ENCODE results near the gene CDV3.

CDV3 gene

GRCh38 chr3:133570139-133570936 lies 3.1 kb upstream of the CDV3 start:
- no peak overlapping the region for H3K4me3 ChIP-seq (ENCODE audit: low read length)
- no peaks in the 10 kb centered on the region for H3K36me3 ChIP-seq (ENCODE audit: control insufficient read depth, insufficient read depth, low read length)
- no peak overlapping the region for H2BK15ac ChIP-seq (replicated peaks; ENCODE audit: low read depth)
- H3K27ac ChIP-seq (ENCODE audit: low read depth, low read length) = no peak overlapping the region
- no CpG with 5 or more reads among the region's 5 CpGs for WGBS (ENCODE audit: extremely low coverage, insufficient coverage, low lambda C conversion rate)
- H4K5ac ChIP-seq (ENCODE audit: low read length) = no peak overlapping the region
- H2BK120ac ChIP-seq (ENCODE audit: low read depth, low read length) = no peak overlapping the region
- no peak overlapping the region for H3K56ac ChIP-seq (ENCODE audit: low read length)
- H3K18ac ChIP-seq (ENCODE audit: low read length) = no peak overlapping the region
- no peaks in the 10 kb centered on the region for H3K4me1 ChIP-seq (ENCODE audit: control insufficient read depth, low read depth, low read length)
- H3K9ac ChIP-seq (ENCODE audit: low read length) = no peak overlapping the region
- no peaks in the 10 kb centered on the region for H3K27me3 ChIP-seq (ENCODE audit: insufficient read depth, low read length, poor library complexity)
- no peak overlapping the region for H3K4ac ChIP-seq (ENCODE audit: low read depth, low read length)
- H3K79me2 ChIP-seq (ENCODE audit: control insufficient read depth, insufficient read depth, low read length) = peaks cover 13% of the 10 kb centered on the region
- no peak overlapping the region for H4K8ac ChIP-seq (ENCODE audit: low read depth, low read length)
- no peak overlapping the region for H2BK5ac ChIP-seq (ENCODE audit: low read length)
- no peaks in the 10 kb centered on the region for H3K79me1 ChIP-seq (ENCODE audit: low read length)
- H2AK5ac ChIP-seq (ENCODE audit: low read length) = no peak overlapping the region
- no peak overlapping the region for H3K23ac ChIP-seq (ENCODE audit: low read length)
- no peak overlapping the region for H3K4me2 ChIP-seq (ENCODE audit: low read length)
- DNase-seq = peak; percentile 86

GRCh38 chr3:133570937-133571320 lies 2.6 kb upstream of the CDV3 start:
- WGBS (ENCODE audit: extremely low coverage, insufficient coverage, low lambda C conversion rate) = no CpG with 5 or more reads among the region's 2 CpGs
- Histone ChIP-seq H3K23ac (ENCODE audit: low read length) (no peak overlapping the region), H3K27ac (ENCODE audit: low read depth, low read length) (no peak overlapping the region), H3K18ac (ENCODE audit: low read length) (no peak overlapping the region), H3K27me3 (ENCODE audit: insufficient read depth, low read length, poor library complexity) (no peaks in the 10 kb centered on the region), H3K79me2 (ENCODE audit: control insufficient read depth, insufficient read depth, low read length) (peaks cover 17% of the 10 kb centered on the region), H3K79me1 (ENCODE audit: low read length) (no peaks in the 10 kb centered on the region), H3K4me1 (ENCODE audit: control insufficient read depth, low read depth, low read length) (no peaks in the 10 kb centered on the region), H3K4me3 (ENCODE audit: low read length) (no peak overlapping the region), H3K56ac (ENCODE audit: low read length) (no peak overlapping the region), H3K36me3 (ENCODE audit: control insufficient read depth, insufficient read depth, low read length) (no peaks in the 10 kb centered on the region), H4K8ac (ENCODE audit: low read depth, low read length) (no peak overlapping the region), H2AK5ac (ENCODE audit: low read length) (no peak overlapping the region), H2BK5ac (ENCODE audit: low read length) (no peak overlapping the region), H2BK120ac (ENCODE audit: low read depth, low read length) (no peak overlapping the region), H2BK15ac (replicated peaks; ENCODE audit: low read depth) (no peak overlapping the region), H3K4ac (ENCODE audit: low read depth, low read length) (no peak overlapping the region), H4K5ac (ENCODE audit: low read length) (no peak overlapping the region), H3K9ac (ENCODE audit: low read length) (no peak overlapping the region), H3K4me2 (ENCODE audit: low read length) (no peak overlapping the region)
- DNase-seq = no peak

GRCh38 chr3:133572158-133573053 lies 1.1 kb upstream of the CDV3 start:
- no peak overlapping the region for H2BK15ac ChIP-seq (replicated peaks; ENCODE audit: low read depth)
- H4K5ac ChIP-seq (ENCODE audit: low read length) = no peak overlapping the region
- peak; percentile 47 for DNase-seq
- no peak overlapping the region for H3K4me3 ChIP-seq (ENCODE audit: low read length)
- peak overlapping the region; percentile 4 for H3K27ac ChIP-seq (ENCODE audit: low read depth, low read length)
- H3K79me1 ChIP-seq (ENCODE audit: low read length) = no peaks in the 10 kb centered on the region
- peak overlapping the region; percentile 77 for H3K18ac ChIP-seq (ENCODE audit: low read length)
- no peaks in the 10 kb centered on the region for H3K4me1 ChIP-seq (ENCODE audit: control insufficient read depth, low read depth, low read length)
- H3K36me3 ChIP-seq (ENCODE audit: control insufficient read depth, insufficient read depth, low read length) = no peaks in the 10 kb centered on the region
- no peak overlapping the region for H3K4me2 ChIP-seq (ENCODE audit: low read length)
- no peak overlapping the region for H4K8ac ChIP-seq (ENCODE audit: low read depth, low read length)
- peak overlapping the region; percentile 51 for H3K56ac ChIP-seq (ENCODE audit: low read length)
- H2AK5ac ChIP-seq (ENCODE audit: low read length) = no peak overlapping the region
- no peak overlapping the region for H2BK120ac ChIP-seq (ENCODE audit: low read depth, low read length)
- no peak overlapping the region for H2BK5ac ChIP-seq (ENCODE audit: low read length)
- H3K27me3 ChIP-seq (ENCODE audit: insufficient read depth, low read length, poor library complexity) = no peaks in the 10 kb centered on the region
- H3K79me2 ChIP-seq (ENCODE audit: control insufficient read depth, insufficient read depth, low read length) = peaks cover 25% of the 10 kb centered on the region
- peak overlapping the region; percentile 18 for H3K9ac ChIP-seq (ENCODE audit: low read length)
- WGBS (ENCODE audit: extremely low coverage, insufficient coverage, low lambda C conversion rate) = no CpG with 5 or more reads among the region's 19 CpGs
- no peak overlapping the region for H3K23ac ChIP-seq (ENCODE audit: low read length)
- H3K4ac ChIP-seq (ENCODE audit: low read depth, low read length) = no peak overlapping the region

DNA sequence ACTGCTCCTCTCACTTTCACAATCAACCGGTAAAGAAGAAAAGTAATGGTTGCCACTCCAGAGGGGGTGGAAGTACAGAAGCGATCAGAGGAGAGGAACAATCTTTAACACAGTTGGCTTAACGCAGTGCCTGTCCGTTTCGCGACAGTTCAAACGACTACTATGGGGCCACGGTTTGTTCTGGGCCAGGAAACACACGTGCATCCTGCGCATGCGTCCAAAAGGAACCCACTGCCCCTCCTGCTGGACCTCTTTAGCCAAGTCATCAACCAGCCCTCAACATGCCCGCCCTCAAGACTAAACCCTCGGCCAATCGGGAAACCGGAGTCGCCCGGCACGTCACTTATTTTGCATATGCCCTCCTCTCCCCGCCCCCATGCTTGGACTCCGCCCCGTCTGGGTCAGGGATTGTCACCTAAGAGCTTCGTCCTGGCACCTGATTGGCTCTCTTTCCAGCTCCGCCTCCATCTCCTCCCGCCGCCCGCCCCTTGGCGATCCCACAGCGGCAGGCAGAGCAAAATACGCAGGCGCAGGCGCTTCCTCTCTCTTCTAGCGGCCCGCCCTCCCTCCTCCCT lies 345 bp upstream of the CDV3 start:
- no peaks in the 10 kb centered on the region for H3K4me1 ChIP-seq (ENCODE audit: control insufficient read depth, low read depth, low read length)
- H3K9ac ChIP-seq (ENCODE audit: low read length) = peak overlapping the region; percentile 18
- no peak overlapping the region for H3K23ac ChIP-seq (ENCODE audit: low read length)
- peak overlapping the region; percentile 77 for H3K18ac ChIP-seq (ENCODE audit: low read length)
- peaks cover 32% of the 10 kb centered on the region for H3K79me2 ChIP-seq (ENCODE audit: control insufficient read depth, insufficient read depth, low read length)
- H3K79me1 ChIP-seq (ENCODE audit: low read length) = no peaks in the 10 kb centered on the region
- H3K36me3 ChIP-seq (ENCODE audit: control insufficient read depth, insufficient read depth, low read length) = no peaks in the 10 kb centered on the region
- H2BK15ac ChIP-seq (replicated peaks; ENCODE audit: low read depth) = no peak overlapping the region
- WGBS (ENCODE audit: extremely low coverage, insufficient coverage, low lambda C conversion rate) = no CpG with 5 or more reads among the region's 33 CpGs
- H3K56ac ChIP-seq (ENCODE audit: low read length) = peak overlapping the region; percentile 51
- H3K4me3 ChIP-seq (ENCODE audit: low read length) = no peak overlapping the region
- no peak overlapping the region for H2BK120ac ChIP-seq (ENCODE audit: low read depth, low read length)
- H2BK5ac ChIP-seq (ENCODE audit: low read length) = no peak overlapping the region
- no peaks in the 10 kb centered on the region for H3K27me3 ChIP-seq (ENCODE audit: insufficient read depth, low read length, poor library complexity)
- no peak overlapping the region for H3K4me2 ChIP-seq (ENCODE audit: low read length)
- no peak overlapping the region for H3K4ac ChIP-seq (ENCODE audit: low read depth, low read length)
- DNase-seq = peak; percentile 100
- H4K8ac ChIP-seq (ENCODE audit: low read depth, low read length) = no peak overlapping the region
- H3K27ac ChIP-seq (ENCODE audit: low read depth, low read length) = peak overlapping the region; percentile 99
- H4K5ac ChIP-seq (ENCODE audit: low read length) = no peak overlapping the region
- H2AK5ac ChIP-seq (ENCODE audit: low read length) = no peak overlapping the region

DNA sequence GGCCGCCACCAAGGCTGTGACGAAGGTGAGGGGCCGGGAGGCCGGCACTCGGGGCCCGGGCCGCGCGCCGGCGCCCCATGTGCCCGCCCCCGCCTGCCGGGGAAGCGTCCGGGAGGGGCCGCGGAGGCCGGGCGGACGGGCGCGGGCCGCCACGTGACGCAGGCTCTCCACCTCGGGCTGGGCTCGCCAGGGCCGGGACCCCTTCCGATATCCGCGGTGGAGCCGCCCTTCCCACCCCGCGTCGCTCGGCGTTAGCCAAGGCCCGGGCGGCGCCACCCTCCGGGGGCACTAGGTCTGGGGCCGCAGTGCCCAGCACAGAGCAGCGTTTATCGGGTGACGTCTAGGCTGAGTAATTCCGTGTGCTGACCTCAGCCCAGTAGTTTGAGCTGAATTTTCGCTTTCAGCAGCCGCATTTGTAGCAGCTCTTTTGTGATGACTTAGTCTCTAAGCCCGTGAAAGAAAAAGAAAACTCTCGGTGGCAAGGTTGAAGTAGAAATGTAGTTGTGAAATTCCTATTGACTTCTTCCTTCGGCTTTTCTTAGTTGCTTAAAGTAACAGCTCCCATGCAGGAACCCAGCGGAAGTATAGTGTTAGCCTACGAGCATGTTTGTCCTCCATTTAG lies 885 bp downstream of the CDV3 start:
- DNase-seq = peak; percentile 80
- peak overlapping the region; percentile 93 for H3K4ac ChIP-seq (ENCODE audit: low read depth, low read length)
- peak overlapping the region; percentile 98 for H3K9ac ChIP-seq (ENCODE audit: low read length)
- H4K5ac ChIP-seq (ENCODE audit: low read length) = no peak overlapping the region
- peak overlapping the region; percentile 97 for H3K18ac ChIP-seq (ENCODE audit: low read length)
- no peak overlapping the region for H2BK15ac ChIP-seq (replicated peaks; ENCODE audit: low read depth)
- H2BK120ac ChIP-seq (ENCODE audit: low read depth, low read length) = peak overlapping the region; percentile 35
- peak overlapping the region; percentile 99 for H3K56ac ChIP-seq (ENCODE audit: low read length)
- H3K23ac ChIP-seq (ENCODE audit: low read length) = no peak overlapping the region
- no peaks in the 10 kb centered on the region for H3K27me3 ChIP-seq (ENCODE audit: insufficient read depth, low read length, poor library complexity)
- H3K4me1 ChIP-seq (ENCODE audit: control insufficient read depth, low read depth, low read length) = no peaks in the 10 kb centered on the region
- no peak overlapping the region for H4K8ac ChIP-seq (ENCODE audit: low read depth, low read length)
- H3K4me2 ChIP-seq (ENCODE audit: low read length) = peak overlapping the region; percentile 52
- peaks cover 43% of the 10 kb centered on the region for H3K79me2 ChIP-seq (ENCODE audit: control insufficient read depth, insufficient read depth, low read length)
- peak overlapping the region; percentile 52 for H2BK5ac ChIP-seq (ENCODE audit: low read length)
- peaks cover 2% of the 10 kb centered on the region for H3K79me1 ChIP-seq (ENCODE audit: low read length)
- no CpG with 5 or more reads among the region's 54 CpGs for WGBS (ENCODE audit: extremely low coverage, insufficient coverage, low lambda C conversion rate)
- H3K27ac ChIP-seq (ENCODE audit: low read depth, low read length) = peak overlapping the region; percentile 99
- H3K4me3 ChIP-seq (ENCODE audit: low read length) = peak overlapping the region; percentile 99
- peaks cover 3% of the 10 kb centered on the region for H3K36me3 ChIP-seq (ENCODE audit: control insufficient read depth, insufficient read depth, low read length)
- H2AK5ac ChIP-seq (ENCODE audit: low read length) = no peak overlapping the region

All from mesendoderm (in vitro differentiated cells).